NCI-H1105 treated with DMSO at 0.1 percent for 48 hours (cell line): ENCODE data around the gene PKN2.
"Not testable (repeated sequence)": the region's sequence is repeated elsewhere in the genome, so short reads cannot be mapped to it uniquely, and the experiment has no call there.

Experiments used
- DNase-seq: peaks from one replicate; lab custom pipeline; 2025; lab: John Stamatoyannopoulos, UW

The PKN2 gene

DNA sequence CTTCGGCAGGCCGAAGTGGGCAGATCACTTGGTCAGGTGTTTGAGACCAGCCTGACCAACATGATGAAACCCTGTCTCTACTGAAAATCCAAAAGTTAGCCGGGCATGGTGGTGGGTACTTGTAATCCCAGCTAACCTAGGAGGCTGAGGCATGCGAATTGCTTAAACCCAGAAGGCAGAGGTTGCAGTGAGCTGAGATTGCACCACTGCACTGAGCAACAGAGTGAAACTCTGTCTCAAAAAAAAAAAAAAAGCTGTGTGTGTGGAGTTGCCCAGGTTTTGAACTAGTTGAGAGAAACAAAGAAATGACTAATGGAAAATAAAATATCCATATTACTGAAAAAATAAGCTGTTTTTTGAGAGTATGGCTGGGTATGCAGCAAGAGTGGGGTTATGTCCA lies 107.1 kb downstream of the PKN2 start:
- no peak for DNase-seq

DNA sequence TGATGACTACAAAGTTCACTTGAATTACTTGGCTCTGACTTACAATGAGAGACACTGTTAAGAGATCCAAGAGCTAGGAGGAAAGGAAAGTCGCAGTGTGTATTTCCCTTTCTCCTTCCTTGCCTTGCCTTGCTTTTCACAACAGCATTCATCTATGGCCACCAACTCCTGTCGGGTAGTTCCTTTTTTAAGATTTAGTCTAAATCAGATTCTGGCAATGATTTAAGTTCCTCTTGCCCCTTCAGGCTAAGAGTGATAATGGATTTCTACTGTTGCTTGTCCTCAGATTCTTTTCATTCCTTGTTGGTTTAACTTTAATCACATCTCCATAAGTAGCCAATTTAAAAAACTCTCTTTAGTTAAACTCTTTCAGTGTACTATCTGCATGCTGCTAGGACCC lies 115.4 kb downstream of the PKN2 start:
- no peak for DNase-seq

DNA sequence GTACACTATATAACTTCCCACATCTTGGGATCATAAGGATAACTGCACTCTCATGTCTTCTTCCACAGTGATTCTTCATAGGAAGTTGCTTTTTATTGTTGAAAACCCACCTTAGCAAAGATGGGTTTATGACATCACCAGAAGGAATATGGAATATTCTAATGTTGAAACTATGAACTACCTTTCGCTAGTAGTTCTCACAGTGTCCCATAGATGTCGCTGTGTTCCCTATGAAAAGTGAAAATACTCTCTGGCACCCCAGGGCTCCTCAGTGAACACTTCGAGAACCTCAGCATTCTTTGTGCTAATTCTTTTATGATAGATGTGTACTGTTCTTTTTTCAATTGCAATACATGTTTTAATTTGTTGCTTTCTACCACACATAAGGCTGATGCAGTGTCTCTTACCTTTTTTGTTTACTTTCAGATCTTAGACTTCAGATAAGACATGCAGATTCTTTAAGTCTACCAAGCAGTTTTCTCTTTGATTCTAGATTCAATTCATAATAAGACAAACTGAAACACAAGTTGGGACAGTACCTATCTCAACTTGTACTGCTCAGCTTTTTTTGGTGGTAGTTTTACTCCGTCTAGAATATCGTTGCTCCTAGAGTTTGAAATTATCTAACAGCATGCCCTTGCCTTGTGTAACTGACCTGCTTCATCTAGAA lies 116.4 kb downstream of the PKN2 start:
- no peak for DNase-seq

DNA sequence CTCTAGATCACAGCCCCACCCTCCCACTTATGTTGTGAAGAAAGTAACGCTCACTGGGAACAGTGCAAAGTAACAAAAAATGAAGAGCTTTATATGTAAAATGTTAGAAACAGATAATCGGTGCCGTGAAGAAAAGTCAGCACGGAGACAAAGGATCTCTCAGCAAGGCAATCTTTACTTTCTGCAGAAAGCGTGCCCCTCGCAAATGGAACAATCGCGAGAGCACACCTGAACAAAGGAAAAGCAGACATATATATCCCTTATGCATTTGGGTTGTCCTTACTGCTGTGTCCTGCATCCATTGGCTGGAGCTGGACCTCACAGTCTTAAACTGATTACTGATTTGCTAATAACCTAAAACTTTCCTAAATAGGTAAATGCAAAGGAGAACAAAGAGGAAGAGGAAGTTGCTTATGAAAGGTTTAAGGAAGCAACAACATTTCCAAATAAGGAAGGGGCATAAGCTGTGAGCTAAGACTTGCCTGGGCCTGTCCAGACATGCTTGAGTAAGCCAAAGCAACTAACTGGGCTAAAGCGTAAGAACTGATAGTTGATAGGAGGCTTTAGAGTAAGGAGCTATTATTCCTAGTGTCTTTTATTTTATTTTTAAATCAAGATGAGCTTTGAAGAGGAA lies 117.6 kb downstream of the PKN2 start:
- DNase-seq, result no peak

DNA sequence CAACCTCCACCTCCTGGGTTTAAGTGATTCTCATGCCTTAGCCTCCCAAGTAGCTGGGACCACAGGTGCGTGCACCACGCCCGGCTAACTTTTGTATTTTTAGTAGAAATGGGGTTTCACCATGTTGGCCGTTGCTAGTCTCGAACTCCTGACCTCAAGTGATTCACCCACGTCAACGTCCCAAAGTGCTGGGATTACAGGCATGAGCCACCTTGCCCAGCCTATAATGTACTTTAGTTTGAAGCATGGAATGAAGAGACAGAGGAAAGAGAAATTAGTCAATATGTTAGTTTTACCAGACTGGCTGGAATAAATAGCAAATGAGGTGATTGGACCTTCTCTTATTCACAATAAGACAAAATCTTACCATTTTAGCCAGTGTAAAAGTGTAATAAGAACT lies 118.3 kb downstream of the PKN2 start:
- no peak for DNase-seq

DNA sequence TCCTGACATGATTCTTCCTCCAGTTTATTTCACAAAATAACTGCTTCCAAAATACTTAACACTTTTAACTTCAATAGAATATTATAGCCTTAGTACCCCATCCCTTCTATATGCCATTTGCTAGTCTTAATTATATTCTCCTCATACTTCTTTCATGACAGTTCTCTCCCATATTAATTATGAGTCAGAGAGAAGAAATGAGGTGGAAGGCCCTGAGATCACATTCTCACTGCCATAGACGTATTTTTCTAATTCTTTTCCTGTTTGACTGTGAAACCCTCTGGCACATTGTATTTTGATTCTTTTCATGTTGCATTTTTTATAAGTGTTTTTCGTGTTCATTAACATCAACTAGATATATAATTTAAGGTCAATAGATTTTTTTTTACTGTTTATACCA lies 118.9 kb downstream of the PKN2 start:
- no peak for DNase-seq

DNA sequence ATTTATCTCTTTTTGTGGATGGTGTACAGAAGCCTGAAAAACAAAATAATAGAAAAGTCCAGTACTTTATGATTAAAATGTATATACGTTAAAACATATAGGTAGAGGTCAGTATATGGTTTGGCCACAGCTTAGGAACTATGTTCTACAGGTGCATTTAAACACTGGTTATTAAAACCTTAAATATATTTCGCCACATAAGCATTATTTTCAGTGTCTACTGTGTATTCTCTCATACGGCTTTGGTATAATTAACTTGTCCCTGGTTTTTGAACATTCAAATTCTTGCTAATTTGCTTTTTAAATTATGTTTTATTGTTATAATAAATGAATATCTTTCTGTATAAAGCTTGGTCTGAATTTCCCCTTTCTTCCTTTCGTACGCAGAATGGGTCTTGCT lies 119.4 kb downstream of the PKN2 start:
- DNase-seq, result no peak

DNA sequence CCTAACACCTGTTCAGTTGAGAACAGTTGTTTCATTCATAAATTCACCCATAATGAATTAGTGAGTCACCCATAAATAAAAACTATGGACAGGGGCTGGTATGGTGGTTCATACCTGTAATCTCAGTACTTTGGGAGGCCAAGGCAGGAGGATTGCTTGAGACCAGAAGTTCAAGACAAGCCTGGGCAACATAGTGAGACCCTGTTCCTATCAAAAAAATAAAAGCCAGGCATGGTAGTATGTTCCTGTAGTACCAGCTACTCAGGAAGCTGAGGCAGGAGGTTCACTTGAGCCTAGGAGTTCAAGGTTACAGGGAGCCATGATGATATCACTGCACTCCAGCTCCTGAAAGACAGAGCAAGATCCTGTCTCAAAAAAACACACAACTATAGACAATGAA lies 128.3 kb downstream of the PKN2 start:
- no peak for DNase-seq

DNA sequence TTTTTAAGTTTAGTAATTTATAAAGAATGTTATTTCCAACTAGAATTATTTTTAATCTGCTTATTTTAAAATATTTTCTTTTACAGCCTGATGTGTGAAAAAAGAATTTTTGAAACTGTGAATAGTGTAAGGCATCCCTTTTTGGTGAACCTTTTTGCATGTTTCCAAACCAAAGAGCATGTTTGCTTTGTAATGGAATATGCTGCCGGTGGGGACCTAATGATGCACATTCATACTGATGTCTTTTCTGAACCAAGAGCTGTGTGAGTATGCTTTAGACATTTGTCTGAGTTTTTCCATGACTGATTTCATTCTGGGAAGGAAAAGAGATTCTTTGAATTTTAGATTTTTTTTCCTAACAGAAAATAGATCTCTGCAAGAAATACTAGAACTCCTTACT lies 129.4 kb downstream of the PKN2 start:
- DNase-seq, result no peak

DNA sequence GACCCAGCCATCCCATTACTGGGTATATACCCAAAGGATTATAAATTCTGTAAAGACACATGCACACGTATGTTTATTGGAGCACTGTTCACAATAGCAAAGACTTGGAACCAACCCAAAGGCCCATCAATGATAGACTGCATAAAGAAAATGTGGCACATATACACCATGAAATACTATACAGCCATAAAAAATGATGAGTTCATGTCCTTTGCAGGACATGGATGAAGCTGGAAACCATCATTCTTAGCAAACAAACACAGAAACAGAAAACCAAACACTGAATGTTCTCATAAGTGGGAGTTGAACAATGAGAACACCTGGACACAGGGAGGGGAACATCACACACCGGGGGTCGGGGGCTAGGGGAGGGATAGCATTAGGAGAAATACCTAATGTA lies 135.6 kb downstream of the PKN2 start:
- not testable (repeated sequence) for DNase-seq

DNA sequence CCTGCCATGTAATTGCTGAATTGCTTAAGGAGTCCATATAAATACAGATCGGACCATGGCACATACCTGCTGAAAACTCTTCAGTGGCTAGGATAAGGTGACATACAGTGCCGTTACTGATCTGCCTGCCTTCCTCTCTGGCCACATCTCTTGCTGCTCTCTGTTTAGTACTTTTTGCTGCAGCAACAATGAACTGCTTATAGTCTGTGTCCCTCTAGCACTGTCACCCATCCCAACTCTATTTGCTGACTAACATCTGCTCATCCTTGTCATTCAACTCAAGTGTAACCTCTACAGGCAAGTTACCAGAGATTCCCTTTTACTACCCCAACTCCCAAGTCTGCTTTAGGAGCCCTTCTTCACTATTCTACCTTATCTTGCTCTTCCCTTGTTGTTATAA lies 141.6 kb downstream of the PKN2 start:
- DNase-seq, result no peak

DNA sequence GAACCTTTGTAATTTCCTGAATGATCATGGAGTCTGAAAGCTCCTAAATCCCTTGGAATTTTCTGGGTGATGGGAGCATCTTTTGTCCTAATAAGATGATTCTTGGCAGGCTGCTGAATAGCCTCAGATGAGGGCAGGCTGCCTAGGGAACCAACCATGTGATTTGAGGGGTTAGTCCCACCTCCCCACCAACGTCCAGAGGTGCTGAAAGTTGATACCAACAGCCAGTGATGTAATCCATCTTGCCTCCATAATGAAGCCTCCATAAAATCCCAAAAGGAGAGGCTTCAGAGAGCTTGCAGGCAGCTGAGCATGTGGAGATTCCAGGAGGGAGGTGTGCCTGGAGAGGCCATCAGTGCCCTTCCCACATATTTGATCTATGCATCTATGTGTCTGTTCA lies 163.6 kb downstream of the PKN2 start:
- no peak for DNase-seq

DNA sequence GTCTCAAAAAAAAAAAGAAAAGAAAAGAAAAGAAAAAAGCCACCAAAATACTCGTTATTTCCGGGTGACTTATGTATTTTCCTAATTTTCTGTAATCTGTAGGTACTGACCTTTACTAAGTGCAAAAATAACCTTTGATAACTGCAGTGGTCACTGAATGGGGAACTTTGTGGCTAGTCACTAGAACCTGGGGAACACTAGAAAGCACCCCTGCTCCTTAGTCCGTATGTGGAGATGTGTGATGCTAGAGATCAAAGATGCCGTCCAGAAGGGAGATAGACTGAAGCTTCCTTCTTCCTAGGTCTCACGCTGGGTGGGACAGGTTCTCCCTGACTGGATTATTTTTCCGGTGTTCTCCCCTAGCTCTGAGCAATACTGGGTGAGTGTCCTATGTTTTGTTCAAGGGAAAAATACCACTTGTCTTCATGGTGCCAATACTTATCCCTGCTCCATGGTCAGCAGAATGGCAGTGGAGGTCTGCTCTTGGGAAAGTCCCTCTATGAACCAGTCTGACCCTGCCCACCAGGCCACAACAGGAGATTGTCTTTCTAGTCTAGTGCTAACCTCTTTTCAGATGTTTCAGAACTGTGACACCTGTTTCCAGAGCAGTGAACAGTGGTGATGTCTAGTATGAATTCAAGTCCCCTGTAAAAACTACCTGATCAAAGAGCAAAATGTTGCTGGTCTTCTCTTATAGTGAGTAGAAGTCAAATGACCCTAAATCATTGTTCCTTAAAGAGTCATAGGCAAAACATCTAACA lies 167.4 kb downstream of the PKN2 start:
- no peak for DNase-seq

DNA sequence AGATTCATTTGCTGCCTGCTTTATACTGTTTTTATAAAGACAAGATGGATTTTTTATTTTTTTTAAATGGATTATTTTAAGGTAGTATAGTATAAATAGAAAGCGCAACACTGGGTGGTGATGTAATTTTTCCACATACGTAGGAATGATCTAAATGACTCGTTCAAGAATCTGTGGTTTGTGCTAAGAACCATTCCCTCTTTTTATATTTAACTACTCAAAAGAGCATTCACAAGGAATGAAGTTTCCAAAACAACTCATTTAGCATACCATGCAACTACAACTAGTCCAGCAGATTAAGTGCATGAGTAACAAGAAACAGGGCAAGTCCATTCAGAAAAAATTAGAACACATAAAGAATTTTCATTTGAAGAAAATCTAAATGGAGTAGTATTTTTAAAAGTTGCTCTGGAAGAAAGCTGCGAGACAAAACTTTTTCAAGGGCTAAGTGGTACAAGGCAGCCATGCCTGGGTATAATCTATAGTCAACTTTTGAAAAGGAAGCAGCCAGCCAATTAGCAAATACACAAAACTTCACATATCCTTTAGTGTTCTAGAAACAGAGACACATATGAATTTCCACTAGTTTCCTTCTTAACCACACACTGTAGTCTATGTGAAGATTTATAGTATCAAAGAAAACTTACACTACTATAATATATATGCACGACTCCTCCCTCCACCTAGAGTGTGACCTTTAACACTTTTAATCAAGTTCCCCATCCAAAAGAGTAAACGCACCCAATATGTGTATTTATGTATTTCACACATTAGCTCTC lies 183.9 kb downstream of the PKN2 start:
- no peak for DNase-seq

DNA sequence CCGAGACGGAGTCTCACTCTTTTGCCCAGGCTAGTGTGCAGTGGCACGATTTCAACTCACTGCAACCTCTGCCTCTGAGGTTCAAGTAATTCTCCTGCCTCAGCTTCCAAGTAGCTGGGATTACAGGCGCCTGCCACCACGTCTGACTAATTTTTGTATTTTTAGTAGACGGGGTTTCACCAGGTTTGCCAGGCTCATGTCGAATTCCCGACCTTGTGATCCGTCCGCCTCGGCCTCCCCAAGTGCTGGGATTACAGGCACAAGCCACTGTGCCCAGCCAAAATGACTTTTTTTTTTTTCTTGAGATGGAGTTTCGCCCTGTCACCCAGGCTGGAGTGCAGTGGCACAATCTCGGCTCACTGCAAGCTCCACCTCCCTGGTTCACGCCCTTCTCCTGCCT lies 185.6 kb downstream of the PKN2 start:
- DNase-seq, result not testable (repeated sequence)

DNA sequence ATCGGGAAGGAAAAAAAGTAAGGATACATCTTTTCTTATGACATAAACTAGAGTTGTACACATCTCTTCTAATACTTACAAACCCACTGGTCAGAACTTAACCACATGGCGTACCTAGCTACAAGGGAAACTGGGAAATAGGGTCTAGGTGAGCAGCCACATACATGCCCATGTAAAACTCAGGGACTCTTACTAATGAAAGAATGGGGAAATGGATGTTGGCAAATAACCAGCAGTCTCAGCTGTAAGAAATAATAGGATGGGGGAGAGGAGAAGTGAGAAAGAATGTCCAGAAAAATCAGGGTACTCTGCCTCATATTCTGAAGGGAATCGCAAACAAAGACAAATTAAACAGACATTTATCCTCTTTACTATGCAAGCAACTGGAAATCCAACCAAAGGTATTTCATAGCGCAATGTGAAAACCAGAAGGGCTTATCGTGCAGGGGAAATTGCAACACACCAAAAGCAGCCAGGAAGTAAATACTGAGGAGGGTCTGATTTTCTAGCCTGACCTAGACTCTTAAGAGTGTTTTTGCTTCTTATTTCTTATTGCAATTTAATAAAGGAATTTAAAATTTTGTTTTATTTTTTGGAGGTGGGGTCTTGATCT lies 189.8 kb downstream of the PKN2 start:
- DNase-seq, result no peak

DNA sequence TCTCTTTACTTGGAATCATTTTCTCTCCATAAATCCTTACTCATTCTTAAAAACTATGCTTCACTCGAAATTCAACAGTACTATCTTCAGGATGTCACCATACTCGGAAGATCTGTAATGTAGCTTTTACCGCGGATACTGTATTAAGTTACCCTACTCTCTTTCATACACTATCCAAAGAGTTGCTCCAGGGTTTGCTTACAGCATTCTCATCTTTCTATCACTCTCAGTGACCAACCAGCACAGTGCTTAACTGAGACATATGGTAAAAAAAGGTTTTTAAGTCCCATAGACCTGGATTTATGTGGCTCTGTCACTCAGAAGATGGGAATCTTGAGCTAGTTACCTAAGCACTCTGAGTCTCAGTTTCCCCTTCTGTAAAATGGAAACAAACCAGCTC lies 191.5 kb downstream of the PKN2 start:
- no peak for DNase-seq

DNA sequence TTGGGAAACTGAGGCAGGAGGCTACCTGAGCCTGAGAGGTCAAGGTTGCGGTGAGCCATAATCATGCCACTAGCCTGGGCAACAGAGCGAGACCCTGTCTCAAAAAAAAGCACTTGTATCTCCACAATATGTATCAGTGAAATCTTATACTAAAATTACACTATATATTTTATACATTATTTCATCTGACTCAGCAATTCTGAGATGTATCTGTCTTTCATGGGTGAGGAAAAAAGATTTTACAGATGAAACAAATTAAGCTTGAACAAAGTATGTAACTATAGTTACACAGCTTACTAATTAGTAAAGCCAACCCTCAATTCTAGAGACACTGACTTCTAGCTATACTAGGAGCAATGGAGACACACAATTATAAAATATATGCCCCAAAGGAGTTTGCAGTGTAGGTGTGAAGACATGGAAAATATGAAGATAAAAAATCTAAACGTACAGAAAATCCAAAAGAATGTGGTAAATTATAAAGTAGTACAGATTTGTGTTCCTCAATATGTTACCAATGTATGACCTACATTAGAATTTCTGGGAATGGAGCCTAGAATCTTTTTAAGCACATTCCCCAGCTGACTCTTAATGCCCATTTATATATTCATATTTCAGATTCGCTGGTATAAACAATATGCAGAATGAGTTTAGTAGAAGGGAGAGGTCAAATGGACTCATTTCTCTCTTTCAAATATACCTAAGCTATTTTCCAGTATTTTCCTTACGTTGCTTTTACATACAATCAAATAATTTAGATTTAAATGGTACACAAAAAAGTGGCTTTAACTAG lies 192.7 kb downstream of the PKN2 start:
- no peak for DNase-seq

DNA sequence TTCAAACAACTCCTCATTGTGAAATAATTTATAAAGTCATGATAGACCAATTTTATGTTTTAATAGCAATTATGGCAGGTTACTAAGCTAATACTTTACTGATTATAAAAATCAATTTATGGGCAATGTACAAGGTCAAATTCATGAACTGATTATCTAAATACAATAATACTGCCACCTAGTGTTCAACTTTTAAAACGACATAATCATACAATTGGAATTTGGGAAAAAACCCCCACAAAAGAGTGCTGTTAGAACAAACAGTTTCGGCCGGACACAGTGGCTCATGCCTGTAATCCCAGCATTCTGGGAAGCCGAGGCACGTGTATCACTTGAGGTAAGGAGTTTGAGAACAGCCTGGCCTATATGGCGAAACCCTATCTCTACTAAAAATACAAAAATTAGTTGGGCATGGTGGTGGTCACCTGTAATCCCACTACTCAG lies 193.3 kb downstream of the PKN2 start:
- DNase-seq, result peak; percentile 41

DNA sequence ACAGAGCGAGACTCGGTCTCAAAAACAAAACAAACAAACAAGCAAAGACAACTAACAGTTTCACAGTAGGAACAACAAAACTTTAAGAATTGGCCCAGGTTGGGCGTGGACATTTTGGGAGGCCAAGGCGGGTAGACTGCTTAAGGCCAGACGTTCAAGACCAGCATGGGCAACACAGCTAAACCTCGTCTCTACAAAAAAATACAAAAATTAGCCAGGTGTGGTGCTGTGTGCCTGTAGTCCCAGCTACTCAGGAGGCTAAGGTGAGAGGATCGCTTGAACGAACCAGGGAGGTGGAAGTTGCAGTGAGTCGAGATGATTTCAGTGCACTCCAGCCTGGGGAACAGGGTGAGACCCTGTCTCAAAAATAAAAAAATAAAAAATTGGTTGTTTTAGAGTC lies 193.8 kb downstream of the PKN2 start:
- no peak for DNase-seq

DNA sequence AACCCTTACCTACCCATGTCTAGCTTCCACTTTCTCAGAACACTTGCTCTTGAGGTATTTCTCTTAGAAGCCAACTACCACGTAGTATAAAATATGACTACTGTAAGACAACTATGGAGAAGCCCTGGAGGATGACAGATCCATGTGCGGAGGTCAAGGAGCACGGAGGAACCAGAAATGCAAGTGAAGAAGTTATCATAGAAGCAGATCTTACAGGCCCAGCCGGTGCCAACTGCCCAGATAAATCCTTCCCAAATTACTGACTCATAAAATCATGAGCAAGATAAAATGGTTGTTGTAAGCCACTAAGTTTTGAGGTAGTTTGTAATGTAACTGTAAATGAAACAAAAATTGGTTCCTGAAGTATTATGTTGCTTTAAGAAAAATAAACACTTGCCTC lies 194.7 kb downstream of the PKN2 start:
- DNase-seq, result no peak
